Activated naive CD8-positive, alpha-beta T cell treated with anti-CD3 and anti-CD28 coated beads, Interleukin-2, amount 50 U/mL, for 16 hours (primary cell): ENCODE data around the gene ACTN1.

ENCODE experiments used
- DNase-seq: peaks from one replicate; pipeline ENCODE4 v3.0.0-alpha.2; 2020; ENCODE audit warnings: low read depth, low spot score

The ACTN1 gene

GRCh38 chr14:68936476-68936875 is 42.6 kb downstream of the ACTN1 start:
- DNase-seq, result no peak

GRCh38 chr14:68935761-68936214 is 43.3 kb downstream of the ACTN1 start:
- DNase-seq, result no peak

- no peak for DNase-seq
These were observed 45.0 kb downstream of the ACTN1 start for GRCh38 chr14:68934066-68934465.

- DNase-seq, result no peak
These were observed 46.4 kb downstream of the ACTN1 start for GRCh38 chr14:68932686-68933085.

- no peak for DNase-seq
These were observed 46.9 kb downstream of the ACTN1 start for GRCh38 chr14:68932231-68932630.

GRCh38 chr14:68931474-68932051 is 47.5 kb downstream of the ACTN1 start:
- DNase-seq, result no peak

- DNase-seq, result no peak
These were observed 48.0 kb downstream of the ACTN1 start for GRCh38 chr14:68931063-68931462.

GRCh38 chr14:68929623-68930307 is 49.3 kb downstream of the ACTN1 start:
- DNase-seq, result no peak

GRCh38 chr14:68928770-68929550 is 50.1 kb downstream of the ACTN1 start:
- no peak for DNase-seq

- DNase-seq, result no peak
These were observed 51.0 kb downstream of the ACTN1 start for GRCh38 chr14:68927956-68928675.

- no peak for DNase-seq
These were observed 52.0 kb downstream of the ACTN1 start for GRCh38 chr14:68927089-68927488.

GRCh38 chr14:68926236-68926635 is 52.9 kb downstream of the ACTN1 start:
- DNase-seq, result no peak

GRCh38 chr14:68925373-68925772 is 53.7 kb downstream of the ACTN1 start:
- no peak for DNase-seq

GRCh38 chr14:68924186-68925158 is 54.6 kb downstream of the ACTN1 start:
- no peak for DNase-seq

GRCh38 chr14:68922886-68923285 is 56.2 kb downstream of the ACTN1 start:
- DNase-seq, result no peak

- DNase-seq, result no peak
These were observed 56.9 kb downstream of the ACTN1 start for GRCh38 chr14:68922201-68922621.

GRCh38 chr14:68921666-68922065 is 57.4 kb downstream of the ACTN1 start:
- no peak for DNase-seq

- no peak for DNase-seq
These were observed 58.1 kb downstream of the ACTN1 start for GRCh38 chr14:68921049-68921448.

- DNase-seq, result no peak
These were observed 59.8 kb downstream of the ACTN1 start for GRCh38 chr14:68919129-68919927.

- no peak for DNase-seq
These were observed 60.5 kb downstream of the ACTN1 start for GRCh38 chr14:68918612-68919011.
